Choroid plexus epithelial cell (primary cell): ENCODE results near the gene MPZ.
A peak's percentile ranks its signal among the peaks of the same experiment; 100 is the strongest.
"Not testable (repeated sequence)": the region's sequence is repeated elsewhere in the genome, so short reads cannot be mapped to it uniquely, and the experiment has no call there.

Experiments
- DNase-seq: peaks from one replicate; pipeline ENCODE4 v3.0.0-alpha.2; 2010; ENCODE audit warnings: low read depth
- H3K4me3 ChIP-seq: 2 replicates; pipeline ENCODE4 v1.5.1; 2011; ENCODE audit warnings: low read depth, mild to moderate bottlenecking, control low read depth, low read length, moderate library complexity
- TF ChIP-seq, protein P1 (sequence below): conservative IDR thresholded peaks from 2 replicates; pipeline ENCODE4 v1.5.1; 2011; ENCODE audit warnings: low read depth, mild to moderate bottlenecking, control low read depth, inconsistent platforms, low read length, moderate library complexity

MPZ gene

DNA sequence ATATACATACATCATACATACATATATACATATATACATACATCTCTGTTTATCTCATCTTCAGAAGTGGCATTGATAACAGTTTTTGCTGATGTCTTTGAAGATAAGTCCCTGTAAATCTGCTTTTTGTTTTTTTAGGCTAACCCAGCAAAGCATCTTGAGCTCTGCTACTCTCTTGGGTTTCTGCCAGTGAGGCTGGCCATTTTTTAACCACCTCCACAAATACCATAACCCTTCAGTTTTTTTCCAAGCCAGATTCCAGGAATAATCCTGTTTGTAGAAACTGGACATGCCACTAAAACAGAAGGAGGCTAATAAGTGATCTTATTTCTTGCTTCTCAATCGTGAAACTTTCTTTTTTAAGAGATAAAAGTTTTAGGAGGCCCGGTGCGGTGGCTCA lies 26.0 kb upstream of the MPZ start:
- TF ChIP-seq, protein P1, sequence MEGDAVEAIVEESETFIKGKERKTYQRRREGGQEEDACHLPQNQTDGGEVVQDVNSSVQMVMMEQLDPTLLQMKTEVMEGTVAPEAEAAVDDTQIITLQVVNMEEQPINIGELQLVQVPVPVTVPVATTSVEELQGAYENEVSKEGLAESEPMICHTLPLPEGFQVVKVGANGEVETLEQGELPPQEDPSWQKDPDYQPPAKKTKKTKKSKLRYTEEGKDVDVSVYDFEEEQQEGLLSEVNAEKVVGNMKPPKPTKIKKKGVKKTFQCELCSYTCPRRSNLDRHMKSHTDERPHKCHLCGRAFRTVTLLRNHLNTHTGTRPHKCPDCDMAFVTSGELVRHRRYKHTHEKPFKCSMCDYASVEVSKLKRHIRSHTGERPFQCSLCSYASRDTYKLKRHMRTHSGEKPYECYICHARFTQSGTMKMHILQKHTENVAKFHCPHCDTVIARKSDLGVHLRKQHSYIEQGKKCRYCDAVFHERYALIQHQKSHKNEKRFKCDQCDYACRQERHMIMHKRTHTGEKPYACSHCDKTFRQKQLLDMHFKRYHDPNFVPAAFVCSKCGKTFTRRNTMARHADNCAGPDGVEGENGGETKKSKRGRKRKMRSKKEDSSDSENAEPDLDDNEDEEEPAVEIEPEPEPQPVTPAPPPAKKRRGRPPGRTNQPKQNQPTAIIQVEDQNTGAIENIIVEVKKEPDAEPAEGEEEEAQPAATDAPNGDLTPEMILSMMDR, result no peak
- DNase-seq, result peak; percentile 28
- no peak overlapping the region for H3K4me3 ChIP-seq

DNA sequence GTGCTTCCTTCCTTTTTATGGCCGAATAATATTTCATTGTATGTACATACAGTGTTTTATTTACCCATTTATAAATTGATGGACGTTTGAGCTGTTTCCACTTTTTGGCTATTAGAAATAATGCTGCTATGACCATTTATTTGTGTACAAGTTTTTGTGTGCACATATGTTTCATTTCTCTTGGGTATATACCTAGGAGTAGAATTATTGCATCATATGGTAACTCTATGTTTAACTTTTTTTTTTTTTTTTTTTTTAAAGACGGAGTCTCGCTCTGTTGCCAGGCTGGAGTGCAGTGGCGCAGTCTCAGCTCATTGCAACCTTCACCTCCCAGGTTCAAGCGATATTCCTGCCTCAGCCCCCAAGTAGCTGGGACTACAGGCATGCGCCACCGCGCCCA lies 23.4 kb upstream of the MPZ start:
- DNase-seq, result no peak
- TF ChIP-seq, protein P1, result no peak
- H3K4me3 ChIP-seq, result no peak overlapping the region

DNA sequence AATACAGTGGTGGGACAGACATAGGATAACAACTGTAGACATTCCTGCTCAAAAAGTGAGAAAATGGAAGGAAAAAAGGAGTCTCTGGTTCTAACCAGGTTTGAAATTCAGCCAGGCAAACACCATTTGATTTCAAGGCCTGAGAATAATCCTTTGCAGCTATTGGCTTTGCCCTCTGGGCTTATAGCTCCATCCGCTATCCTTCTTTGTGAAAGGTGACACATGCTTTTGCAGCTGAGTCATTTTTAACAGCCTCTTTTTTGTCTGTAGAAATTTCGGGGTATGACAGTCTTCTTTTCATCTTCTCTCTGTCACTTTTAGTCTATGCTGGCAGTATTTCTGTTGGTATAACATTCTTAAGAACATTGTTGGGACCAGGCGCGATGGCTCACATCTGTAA lies 20.6 kb upstream of the MPZ start:
- no peak for DNase-seq
- TF ChIP-seq, protein P1, result no peak
- no peak overlapping the region for H3K4me3 ChIP-seq

DNA sequence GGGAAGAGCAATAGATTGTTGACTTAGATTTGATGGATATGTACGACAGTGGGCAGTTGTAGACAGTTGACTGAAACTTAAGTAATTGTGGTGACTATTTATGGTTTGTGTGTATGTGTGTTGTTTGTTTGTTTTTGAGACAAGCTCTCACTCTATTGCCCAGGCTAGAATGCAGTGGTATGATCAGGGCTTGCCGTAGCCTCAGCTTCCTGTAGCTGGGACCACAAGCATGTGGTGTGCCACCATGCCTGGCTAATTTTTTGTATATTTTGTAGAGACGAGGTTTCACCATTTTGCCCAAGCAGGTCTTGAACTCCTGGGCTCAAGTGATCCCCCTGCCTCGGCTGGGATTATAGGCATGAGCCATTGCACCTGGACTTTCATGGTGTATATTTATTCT lies 14.3 kb upstream of the MPZ start:
- no peak for DNase-seq
- TF ChIP-seq, protein P1, result no peak
- no peak overlapping the region for H3K4me3 ChIP-seq

DNA sequence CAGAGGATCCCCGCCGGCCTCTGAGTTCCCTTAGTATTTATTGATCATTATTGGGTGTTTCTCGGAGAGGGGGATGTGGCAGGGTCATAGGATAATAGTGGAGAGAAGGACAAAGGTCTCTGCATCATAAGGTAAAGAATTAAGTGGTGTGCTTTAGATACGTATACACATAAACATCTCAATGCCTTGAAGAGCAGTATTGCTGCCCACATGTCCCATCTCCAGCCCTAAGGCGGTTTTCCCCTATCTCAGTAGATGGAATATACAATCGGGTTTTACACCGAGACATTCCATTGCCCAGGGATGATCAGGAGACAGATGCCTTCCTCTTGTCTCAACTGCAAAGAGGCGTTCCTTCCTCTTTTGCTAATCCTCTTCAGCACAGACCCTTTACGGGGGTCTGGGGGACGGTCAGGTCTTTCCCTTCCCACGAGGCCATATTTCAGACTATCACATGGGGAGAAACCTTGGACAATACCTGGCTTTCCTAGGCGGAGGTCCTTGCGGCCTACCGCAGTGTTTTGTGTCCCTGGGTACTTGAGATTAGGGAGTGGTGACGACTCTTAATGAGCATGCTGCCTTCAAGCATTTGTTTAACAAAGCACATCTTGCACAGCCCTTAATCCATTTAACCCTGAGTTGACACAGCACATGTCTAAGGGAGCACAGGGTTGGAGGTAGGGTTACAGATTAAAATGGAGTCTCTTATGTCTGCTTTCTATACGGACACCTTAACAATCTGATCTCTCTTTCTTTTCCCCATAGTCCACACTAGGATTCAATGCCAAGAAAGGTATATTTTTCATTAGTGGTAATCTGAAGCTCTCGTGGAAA lies 6.3 kb upstream of the MPZ start:
- not testable (repeated sequence) for H3K4me3 ChIP-seq

DNA sequence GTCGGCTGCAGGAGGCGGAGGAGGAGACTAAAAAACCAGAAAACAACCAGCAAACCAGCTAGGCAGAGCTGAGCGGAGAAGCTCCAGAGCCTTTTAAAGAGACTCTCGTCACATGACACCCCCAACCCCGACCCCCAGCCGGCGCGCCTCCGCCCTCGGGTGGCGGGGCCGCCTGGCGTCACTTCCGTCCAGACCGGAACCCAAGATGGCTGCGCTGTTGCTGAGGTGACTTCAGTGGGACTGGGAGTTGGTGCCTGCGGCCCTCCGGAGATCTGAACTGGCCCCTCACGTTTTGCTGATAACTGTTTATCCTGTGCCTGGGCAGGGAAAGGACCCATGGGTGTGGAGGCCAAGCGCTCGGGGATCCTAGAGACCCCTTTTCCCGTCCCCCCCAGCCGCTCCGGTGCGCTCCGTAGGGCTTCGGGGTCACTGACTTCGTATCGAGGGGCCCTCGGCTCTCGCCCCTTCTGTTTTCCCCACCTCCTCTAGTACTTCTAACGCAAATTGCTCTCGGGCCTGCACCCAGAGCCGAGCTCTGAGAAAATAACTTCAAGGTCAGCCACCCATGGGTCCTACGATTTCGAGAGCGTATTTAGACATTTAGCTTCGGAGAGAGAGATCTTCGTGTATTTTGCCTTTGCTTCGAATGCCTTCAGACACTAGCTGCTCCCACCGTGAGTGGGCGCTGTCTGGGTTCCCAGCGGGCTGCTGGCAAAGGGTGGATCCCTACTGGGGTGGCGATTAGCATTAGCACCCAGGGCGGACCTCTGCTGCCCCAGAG lies 4.6 kb upstream of the MPZ start, which contains the start of gene SDHC:
Gene SDHC, plus strand, starts transcription at position 181 of the 781 bp plus-strand sequence. Its CDS starts 25 bp downstream, at position 206.
- H3K4me3 ChIP-seq, result peak within 1 kb of the TSS; percentile 97
- TF ChIP-seq, protein P1, result peak; percentile 69
- DNase-seq, result peak; percentile 96

More for the DNA sequence above, 6.3 kb upstream of the MPZ start:
- DNase-seq, result not testable (repeated sequence)

DNA sequence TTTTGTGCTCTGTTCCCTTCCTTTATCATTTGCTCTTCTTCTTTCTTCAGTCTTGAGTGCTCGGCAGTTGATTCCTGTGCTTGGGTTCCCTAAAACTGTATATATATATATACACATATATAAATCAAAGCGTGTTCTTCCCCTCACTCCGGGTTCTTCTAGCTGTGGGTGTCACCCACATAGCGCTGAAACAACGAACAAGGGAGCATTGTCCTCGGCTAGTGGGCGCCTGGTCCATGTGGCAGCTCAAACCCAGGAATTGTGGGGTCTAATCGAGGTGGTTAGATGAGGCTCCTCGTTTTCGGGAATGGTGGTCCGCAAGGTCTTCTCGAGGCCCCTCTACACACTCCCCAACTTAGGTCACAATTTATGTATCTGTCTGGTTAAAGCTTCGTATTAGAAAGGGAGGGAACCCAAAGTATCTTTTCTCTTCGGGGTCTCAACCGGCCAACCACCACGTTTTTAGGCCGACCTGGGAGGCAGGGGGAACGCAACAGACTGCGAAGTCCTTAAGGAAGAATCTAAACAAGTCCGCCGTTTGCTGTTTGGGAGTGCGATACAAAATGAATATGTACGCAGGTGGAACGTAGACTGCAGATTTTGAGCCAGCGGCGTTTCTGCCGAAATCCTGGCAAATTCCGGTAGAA lies 3.9 kb upstream of the MPZ start:
- peak overlapping the region; percentile 97 for H3K4me3 ChIP-seq
- TF ChIP-seq, protein P1, result no peak
- DNase-seq, result no peak
